NCI-H2227 (cell line): ENCODE data around the gene ACACA.

ENCODE experiments used
- DNase-seq: peaks from one replicate; lab custom pipeline; 2025; ENCODE audit not compliant: unreplicated experiment; lab: John Stamatoyannopoulos, UW

ACACA gene

GRCh38 chr17:37138571-37139120 is 268.0 kb downstream of the ACACA start:
- no peak for DNase-seq

- no peak for DNase-seq
Measured at GRCh38 chr17:37137906-37138514, 268.6 kb downstream of the ACACA start.

GRCh38 chr17:37137070-37137610 is 269.5 kb downstream of the ACACA start:
- no peak for DNase-seq

GRCh38 chr17:37135576-37135975 is 271.1 kb downstream of the ACACA start:
- DNase-seq = no peak

- peak; percentile 19 for DNase-seq
Measured at GRCh38 chr17:37134050-37134449, 272.6 kb downstream of the ACACA start.

- peak; percentile 35 for DNase-seq
Measured at GRCh38 chr17:37133136-37133535, 273.5 kb downstream of the ACACA start.

- DNase-seq = peak; percentile 15
Measured at GRCh38 chr17:37131669-37132611, 274.7 kb downstream of the ACACA start.

- DNase-seq = peak; percentile 36
Measured at GRCh38 chr17:37130984-37131446, 275.6 kb downstream of the ACACA start.

GRCh38 chr17:37124821-37125173 is 281.8 kb downstream of the ACACA start:
- no peak for DNase-seq

GRCh38 chr17:37123941-37124820 is 282.5 kb downstream of the ACACA start:
- DNase-seq = no peak

- no peak for DNase-seq
Measured at GRCh38 chr17:37123386-37123785, 283.2 kb downstream of the ACACA start.

GRCh38 chr17:37121616-37122015 is 285.0 kb downstream of the ACACA start:
- no peak for DNase-seq

GRCh38 chr17:37118366-37119137 is 288.1 kb downstream of the ACACA start:
- no peak for DNase-seq

- DNase-seq = no peak
Measured at GRCh38 chr17:37117373-37118142, 289.1 kb downstream of the ACACA start.

- DNase-seq = peak; percentile 63
Measured at GRCh38 chr17:37116671-37117185, 289.9 kb downstream of the ACACA start.

GRCh38 chr17:37111329-37111728 is 295.3 kb downstream of the ACACA start:
- no peak for DNase-seq

GRCh38 chr17:37110746-37111145 is 295.9 kb downstream of the ACACA start:
- DNase-seq = no peak

GRCh38 chr17:37109731-37110710 is 296.6 kb downstream of the ACACA start:
- DNase-seq = peak; percentile 52
